Measurements from ENCODE around the gene UBASH3A. TPM values are rescaled to one million over a fixed set of nuclear protein-coding genes. Genes with fewer than 3 reads are reported as not detected.
A peak's percentile ranks its signal among the peaks of the same experiment; 100 is the strongest.
"Not testable (repeated sequence)": the region's sequence is repeated elsewhere in the genome, so short reads cannot be mapped to it uniquely, and the experiment has no call there.

UBASH3A gene
- total RNA-seq, 2 experiments from 2014 or later = 13.5 to 14.9 TPM

DNA sequence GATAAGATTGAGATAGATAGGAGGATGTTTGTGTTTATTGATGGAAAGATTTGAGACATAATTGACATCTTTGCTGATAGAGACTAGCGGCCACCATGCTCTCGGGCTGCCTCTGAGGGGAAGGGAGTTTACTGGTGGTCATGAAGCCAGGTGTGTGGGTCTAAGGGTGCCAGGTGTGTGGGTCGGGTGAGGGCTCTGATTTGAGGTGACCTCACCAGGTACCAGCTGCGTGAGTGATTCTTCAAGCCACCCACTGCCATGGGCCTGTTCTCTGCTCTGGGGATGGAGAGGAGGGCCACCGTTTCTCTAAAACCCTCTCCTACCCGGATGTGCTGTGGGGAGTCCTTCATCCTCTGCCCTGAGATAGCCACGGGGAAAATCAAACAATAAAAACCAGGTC is 3.2 kb downstream of the UBASH3A start:
- Mint-ChIP-seq H3K9me3 (peaks cover 6% of the 10 kb centered on the region), H3K36me3 (ENCODE audit: low read depth) (peaks cover 33% of the 10 kb centered on the region), H3K27ac (peak overlapping the region; percentile 98), H3K4me3 (peak overlapping the region; percentile 97), H3K27me3 (ENCODE audit: low read depth) (no peaks in the 10 kb centered on the region), H3K4me1 (ENCODE audit: low read depth) (peaks cover 49% of the 10 kb centered on the region)
- no peak for DNase-seq
- intact Hi-C loops (cut with micrococcal nuclease) = loop anchor here (1.0 to 10.0 kb wide), 5 partner anchors 8 to 1042 kb away; partner anchors contain the start of genes MX2 and PKNOX1
- CTCF ChIA-PET = no interaction called here

DNA sequence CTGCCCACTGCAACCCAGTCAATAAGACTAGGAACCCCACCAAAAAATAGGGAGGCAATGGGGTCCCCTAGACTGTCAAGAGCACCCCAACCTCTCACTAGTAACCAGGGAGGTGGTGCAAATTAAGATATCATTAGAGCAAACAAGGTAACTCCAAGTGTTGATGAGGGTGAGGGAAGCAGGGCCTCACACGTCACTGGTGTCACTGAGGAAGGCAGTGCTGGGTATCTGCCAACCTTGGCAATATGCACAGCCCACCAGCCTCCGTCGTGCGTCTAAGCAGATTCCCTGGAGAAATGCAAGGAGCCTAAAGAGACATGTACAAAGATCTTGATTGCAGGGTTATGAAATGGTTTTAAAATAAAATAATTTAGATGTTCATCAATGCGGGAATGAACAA is 3.8 kb downstream of the UBASH3A start:
- peaks cover 31% of the 10 kb centered on the region for H3K36me3 Mint-ChIP-seq (ENCODE audit: low read depth)

GRCh38 chr21:42408718-42409117 is 5.0 kb downstream of the UBASH3A start:
- CTCF ChIA-PET; H3K9me3 Mint-ChIP-seq; DNase-seq; H3K27ac Mint-ChIP-seq; H3K27me3 Mint-ChIP-seq (ENCODE audit: low read depth); H3K4me3 Mint-ChIP-seq: not testable (repeated sequence)
- intact Hi-C loops (cut with micrococcal nuclease) = loop anchor here (5.0 to 10.0 kb wide), 4 partner anchors 404 to 1044 kb away; partner anchors contain the start of genes MX2 and PKNOX1
- H3K4me1 Mint-ChIP-seq (ENCODE audit: low read depth) = peaks cover 45% of the 10 kb centered on the region
- H3K36me3 Mint-ChIP-seq (ENCODE audit: low read depth) = peaks cover 39% of the 10 kb centered on the region

More for the DNA sequence above, 3.8 kb downstream of the UBASH3A start:
- H3K27me3 Mint-ChIP-seq (ENCODE audit: low read depth) = no peaks in the 10 kb centered on the region
- H3K4me1 Mint-ChIP-seq (ENCODE audit: low read depth) = peaks cover 45% of the 10 kb centered on the region
- DNase-seq = no peak
- intact Hi-C loops (cut with micrococcal nuclease) = loop anchor here (5.0 to 10.0 kb wide), 4 partner anchors 403 to 1043 kb away; partner anchors contain the start of genes MX2 and PKNOX1
- peak overlapping the region; percentile 97 for H3K4me3 Mint-ChIP-seq
- peak overlapping the region; percentile 98 for H3K27ac Mint-ChIP-seq
- H3K9me3 Mint-ChIP-seq = peaks cover 2% of the 10 kb centered on the region
- CTCF ChIA-PET = no interaction called here

DNA sequence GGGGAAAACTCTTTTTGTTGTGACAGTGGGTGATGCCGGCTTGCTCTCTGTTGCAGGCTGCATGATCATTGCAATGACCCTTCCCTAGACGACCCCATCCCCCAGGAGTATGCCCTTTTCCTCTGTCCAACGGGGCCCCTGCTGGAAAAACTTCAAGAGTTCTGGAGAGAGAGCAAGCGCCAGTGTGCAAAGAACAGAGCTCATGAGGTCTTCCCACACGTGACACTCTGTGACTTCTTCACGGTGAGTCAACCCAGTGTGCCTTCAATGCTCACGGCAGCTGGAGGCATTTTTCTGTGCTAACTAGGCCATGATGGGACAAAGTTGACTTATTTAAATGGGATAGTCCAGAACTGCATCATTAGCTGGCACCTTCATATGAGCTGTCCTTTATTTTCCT is 5.7 kb downstream of the UBASH3A start:
- Mint-ChIP-seq H3K4me3 (no peak overlapping the region), H3K27me3 (ENCODE audit: low read depth) (no peaks in the 10 kb centered on the region), H3K9me3 (no peaks in the 10 kb centered on the region), H3K27ac (peak overlapping the region; percentile 43), H3K36me3 (ENCODE audit: low read depth) (peaks cover 44% of the 10 kb centered on the region), H3K4me1 (ENCODE audit: low read depth) (peaks cover 51% of the 10 kb centered on the region)
- no peak for DNase-seq
- intact Hi-C loops (cut with micrococcal nuclease) = loop anchor here (5.0 to 10.0 kb wide), 4 partner anchors 405 to 1045 kb away; partner anchors contain the start of genes MX2 and PKNOX1
- CTCF ChIA-PET = interaction anchor here (0.7 to 1.4 kb wide), 4 partner anchors 28 to 53 kb away, joined by 3 to 6 read pairs (median 4); no protein-coding TSS in a partner anchor

GRCh38 chr21:42411197-42411869 is 7.6 kb downstream of the UBASH3A start:
- peaks cover 70% of the 10 kb centered on the region for H3K4me1 Mint-ChIP-seq (ENCODE audit: low read depth)
- CTCF ChIA-PET = interaction anchor here (0.6 to 1.5 kb wide), 6 partner anchors 10 to 70 kb away, joined by 3 to 5 read pairs (median 4); no protein-coding TSS in a partner anchor
- no peaks in the 10 kb centered on the region for H3K9me3 Mint-ChIP-seq
- DNase-seq = peak; percentile 58
- no peak overlapping the region for H3K4me3 Mint-ChIP-seq
- no peaks in the 10 kb centered on the region for H3K27me3 Mint-ChIP-seq (ENCODE audit: low read depth)
- H3K27ac Mint-ChIP-seq = no peak overlapping the region
- intact Hi-C loops (cut with micrococcal nuclease) = loop anchor here (2.0 kb wide), 1 partner anchor 203 kb away; no protein-coding TSS in a partner anchor
- peaks cover 42% of the 10 kb centered on the region for H3K36me3 Mint-ChIP-seq (ENCODE audit: low read depth)

GRCh38 chr21:42411891-42412635 is 8.4 kb downstream of the UBASH3A start:
- peaks cover 40% of the 10 kb centered on the region for H3K36me3 Mint-ChIP-seq (ENCODE audit: low read depth)
- no peak overlapping the region for H3K4me3 Mint-ChIP-seq
- no peak for DNase-seq
- intact Hi-C loops (cut with micrococcal nuclease) = loop anchor here (2.0 kb wide), 1 partner anchor 203 kb away; no protein-coding TSS in a partner anchor
- no peaks in the 10 kb centered on the region for H3K9me3 Mint-ChIP-seq
- CTCF ChIA-PET = interaction anchor here (1.1 to 1.5 kb wide), 6 partner anchors 9 to 30 kb away, joined by 3 to 5 read pairs (median 4); no protein-coding TSS in a partner anchor
- no peak overlapping the region for H3K27ac Mint-ChIP-seq
- no peaks in the 10 kb centered on the region for H3K27me3 Mint-ChIP-seq (ENCODE audit: low read depth)
- H3K4me1 Mint-ChIP-seq (ENCODE audit: low read depth) = peaks cover 70% of the 10 kb centered on the region

GRCh38 chr21:42412636-42412933 is 8.9 kb downstream of the UBASH3A start:
- intact Hi-C loops (cut with micrococcal nuclease) = no loop called here
- no peak overlapping the region for H3K27ac Mint-ChIP-seq
- H3K36me3 Mint-ChIP-seq (ENCODE audit: low read depth) = peaks cover 44% of the 10 kb centered on the region
- peaks cover 69% of the 10 kb centered on the region for H3K4me1 Mint-ChIP-seq (ENCODE audit: low read depth)
- CTCF ChIA-PET = interaction anchor here (1.1 kb wide), 1 partner anchor 14 kb away, joined by 3 read pairs; no protein-coding TSS in a partner anchor
- H3K9me3 Mint-ChIP-seq = peaks cover 2% of the 10 kb centered on the region
- H3K4me3 Mint-ChIP-seq = no peak overlapping the region
- no peak for DNase-seq
- H3K27me3 Mint-ChIP-seq (ENCODE audit: low read depth) = no peaks in the 10 kb centered on the region

DNA sequence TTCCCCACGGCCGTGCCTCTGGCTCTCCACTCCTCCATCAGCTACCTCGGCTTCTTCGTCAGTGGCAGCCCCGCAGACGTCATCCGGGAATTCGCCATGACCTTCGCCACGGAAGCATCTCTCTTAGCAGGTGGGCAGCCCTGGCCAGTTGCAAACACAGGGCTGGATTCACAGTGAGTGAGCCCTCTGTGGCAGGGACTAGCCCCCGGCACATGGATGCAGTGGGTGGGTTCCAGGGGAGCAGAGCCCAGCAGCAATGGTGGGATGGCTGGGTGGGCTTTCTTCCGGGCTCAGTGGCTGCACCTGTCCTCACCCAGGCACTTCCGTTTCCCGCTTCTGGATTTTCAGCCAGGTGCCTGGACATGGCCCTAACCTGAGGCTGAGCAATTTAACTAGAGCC is 9.4 kb downstream of the UBASH3A start:
- Mint-ChIP-seq H3K36me3 (ENCODE audit: low read depth) (peaks cover 44% of the 10 kb centered on the region), H3K27ac (peak overlapping the region; percentile 94), H3K4me1 (ENCODE audit: low read depth) (peaks cover 66% of the 10 kb centered on the region), H3K4me3 (no peak overlapping the region), H3K9me3 (peaks cover 3% of the 10 kb centered on the region), H3K27me3 (ENCODE audit: low read depth) (no peaks in the 10 kb centered on the region)
- CTCF ChIA-PET = interaction anchor here (1.1 kb wide), 1 partner anchor 14 kb away, joined by 3 read pairs; no protein-coding TSS in a partner anchor
- intact Hi-C loops (cut with micrococcal nuclease) = no loop called here
- no peak for DNase-seq

DNA sequence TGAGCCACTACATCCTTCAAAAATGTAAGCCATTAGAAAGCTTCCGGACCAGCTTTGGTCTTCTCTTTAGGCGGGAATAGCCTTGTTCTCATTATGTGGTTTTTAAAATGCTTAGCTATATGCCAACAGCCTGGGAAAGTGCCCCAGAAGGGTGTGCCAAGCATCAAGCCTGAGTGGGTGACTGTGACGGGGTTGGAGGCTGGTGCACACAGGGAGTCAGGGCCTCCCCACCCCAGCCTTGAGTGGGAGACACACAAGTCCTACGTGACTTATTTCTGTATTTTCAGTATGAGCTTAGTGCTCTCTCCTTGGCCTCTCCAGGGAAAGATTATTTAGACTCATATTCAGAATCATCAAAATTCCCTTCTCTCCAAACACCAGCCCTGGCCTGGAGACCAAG is 9.8 kb downstream of the UBASH3A start:
- DNase-seq = peak; percentile 58
- Mint-ChIP-seq H3K4me3 (no peak overlapping the region), H3K4me1 (ENCODE audit: low read depth) (peaks cover 66% of the 10 kb centered on the region), H3K9me3 (peaks cover 3% of the 10 kb centered on the region), H3K27me3 (ENCODE audit: low read depth) (no peaks in the 10 kb centered on the region), H3K27ac (peak overlapping the region; percentile 94), H3K36me3 (ENCODE audit: low read depth) (peaks cover 48% of the 10 kb centered on the region)
- intact Hi-C loops (cut with micrococcal nuclease) = no loop called here
- CTCF ChIA-PET = no interaction called here

- peaks cover 54% of the 10 kb centered on the region for H3K36me3 Mint-ChIP-seq (ENCODE audit: low read depth)
These were observed 10.4 kb downstream of the UBASH3A start for GRCh38 chr21:42414066-42414465.

GRCh38 chr21:42414553-42414927 is 10.8 kb downstream of the UBASH3A start:
- Mint-ChIP-seq H3K9me3 (peaks cover 3% of the 10 kb centered on the region), H3K4me1 (ENCODE audit: low read depth) (peaks cover 65% of the 10 kb centered on the region), H3K36me3 (ENCODE audit: low read depth) (peaks cover 56% of the 10 kb centered on the region), H3K27me3 (ENCODE audit: low read depth) (no peaks in the 10 kb centered on the region), H3K4me3 (peak overlapping the region; percentile 41), H3K27ac (peak overlapping the region; percentile 94)
- intact Hi-C loops (cut with micrococcal nuclease) = loop anchor here (2.0 kb wide), 1 partner anchor 226 kb away; no protein-coding TSS in a partner anchor
- DNase-seq = no peak
- CTCF ChIA-PET = no interaction called here

More at GRCh38 chr21:42414066-42414465, 10.4 kb downstream of the UBASH3A start:
- Mint-ChIP-seq H3K4me1 (ENCODE audit: low read depth) (peaks cover 66% of the 10 kb centered on the region), H3K27ac (peak overlapping the region; percentile 94), H3K9me3 (peaks cover 3% of the 10 kb centered on the region), H3K27me3 (ENCODE audit: low read depth) (no peaks in the 10 kb centered on the region), H3K4me3 (no peak overlapping the region)
- no peak for DNase-seq
- intact Hi-C loops (cut with micrococcal nuclease) = loop anchor here (2.0 kb wide), 1 partner anchor 225 kb away; no protein-coding TSS in a partner anchor
- CTCF ChIA-PET = no interaction called here
